ENCODE data around the gene PLEK.
"Not testable (repeated sequence)": the region's sequence is repeated elsewhere in the genome, so short reads cannot be mapped to it uniquely, and the experiment has no call there.

The PLEK gene

GRCh38 chr2:68342470-68342869 is 22.6 kb upstream of the PLEK start:
- TF ChIP-seq REST (IDR thresholded peaks at IDR 0.05; ENCODE audit: insufficient replicate concordance, low read depth) (no peak), POLR2AphosphoS5 (IDR thresholded peaks at IDR 0.05; ENCODE audit: low read depth) (no peak), GABPA (IDR thresholded peaks at IDR 0.05; ENCODE audit: low read depth) (no peak), SPI1 (IDR thresholded peaks at IDR 0.05; ENCODE audit: borderline replicate concordance, low read depth) (no peak)
- DNase-seq (ENCODE audit: low read depth in 1 of 2, low spot score in 1 of 2): no peak
- no peak overlapping the region for H3K27ac ChIP-seq (replicated peaks)
- H3K27me3 ChIP-seq (ENCODE audit: insufficient read depth, poor library complexity, severe bottlenecking): no peaks in the 10 kb centered on the region
- H3K4me3 ChIP-seq (replicated peaks; ENCODE audit: insufficient read depth, low read length): no peak overlapping the region

- no peak overlapping the region for H3K4me3 ChIP-seq (replicated peaks; ENCODE audit: insufficient read depth, low read length)
- TF ChIP-seq GABPA (IDR thresholded peaks at IDR 0.05; ENCODE audit: low read depth): no peak
- TF ChIP-seq CTCF (IDR thresholded peaks at IDR 0.05; ENCODE audit: insufficient read depth, low read length): no peak
- no peak for TF ChIP-seq SPI1 (IDR thresholded peaks at IDR 0.05; ENCODE audit: borderline replicate concordance, low read depth)
- TF ChIP-seq POLR2AphosphoS5 (IDR thresholded peaks at IDR 0.05; ENCODE audit: low read depth): no peak
- no peak for TF ChIP-seq REST (IDR thresholded peaks at IDR 0.05; ENCODE audit: insufficient replicate concordance, low read depth)
- DNase-seq (ENCODE audit: low read depth in 1 of 2, low spot score in 1 of 2): no peak
- no peaks in the 10 kb centered on the region for H3K27me3 ChIP-seq (ENCODE audit: insufficient read depth, poor library complexity, severe bottlenecking)
- H3K27ac ChIP-seq (replicated peaks): no peak overlapping the region
These were observed 21.1 kb upstream of the PLEK start for GRCh38 chr2:68344031-68344430.

GRCh38 chr2:68345129-68345875 is 19.8 kb upstream of the PLEK start:
- Histone ChIP-seq H3K27me3 (ENCODE audit: insufficient read depth, poor library complexity, severe bottlenecking) (no peaks in the 10 kb centered on the region), H3K27ac (replicated peaks) (no peak overlapping the region), H3K4me3 (replicated peaks; ENCODE audit: insufficient read depth, low read length) (no peak overlapping the region)
- no peak for DNase-seq (ENCODE audit: low read depth in 1 of 2, low spot score in 1 of 2)
- TF ChIP-seq REST (IDR thresholded peaks at IDR 0.05; ENCODE audit: insufficient replicate concordance, low read depth): no peak

GRCh38 chr2:68349091-68349490 is 16.0 kb upstream of the PLEK start:
- not testable (repeated sequence) for H3K4me3 ChIP-seq (replicated peaks; ENCODE audit: insufficient read depth, low read length); H3K27ac ChIP-seq (replicated peaks); DNase-seq (ENCODE audit: low read depth in 1 of 2, low spot score in 1 of 2); H3K27me3 ChIP-seq (ENCODE audit: insufficient read depth, poor library complexity, severe bottlenecking)

Data from HL-60 (cell line).